SK-N-SH (cell line): ENCODE data around the gene PLEKHD1. TPM values are rescaled to one million over a fixed set of nuclear protein-coding genes. Genes with fewer than 3 reads are reported as not detected.

Experiments used
- CTCF ChIA-PET: fragments of 300-600, 350-600 bp; formaldehyde crosslinking; extraction: SDS; loops from one replicate; lab custom pipeline; 2021; lab: Yijun Ruan, JAX
- POLR2A ChIA-PET: fragments of 350-600 bp; sonication (Branson Sonifier 250); formaldehyde crosslinking; extraction: SDS; loops from one replicate; lab custom pipeline; 2020; ENCODE audit warnings: antibody characterized with exemption, inconsistent platforms; lab: Yijun Ruan, JAX
- DNase-seq: peaks from one replicate; pipeline ENCODE4 v3.0.0; 2012
- H2AFZ ChIP-seq: fragments of 200-600 bp; sonication (generic); 2 replicates; pipeline ENCODE4 v1.8.1; 2016; ENCODE audit warnings: antibody characterized with exemption, mild to moderate bottlenecking, low read depth
- H3F3A ChIP-seq: fragments of 200-600 bp; sonication (generic); replicated peaks from 2 replicates; pipeline ENCODE3; 2016; ENCODE audit warnings: antibody characterized with exemption, mild to moderate bottlenecking; ENCODE audit not compliant: insufficient read depth
- H3K27ac ChIP-seq, 2 experiments: fragments of 200-500 bp in 1 of 2; fragments of 200-600 bp in 1 of 2; sonication (Bioruptor generic) in 1 of 2; sonication (generic), shearing (Covaris generic) in 1 of 2; 2 replicates each; pipeline versions ENCODE4 v1.5.1 to v1.6.1; 2014 to 2016; ENCODE audit warnings: low read depth in 2 of 2, inconsistent platforms in 1 of 2, low read length in 1 of 2, mild to moderate bottlenecking in 1 of 2, mixed read lengths in 1 of 2
- H3K27me3 ChIP-seq: fragments of 200-600 bp; sonication (generic), shearing (Covaris generic); 2 replicates; pipeline ENCODE4 v1.6.1; 2016; ENCODE audit warnings: mixed run types; ENCODE audit not compliant: insufficient read depth
- H3K36me3 ChIP-seq, 2 experiments: fragments of 200-500 bp in 1 of 2; fragments of 200-600 bp in 1 of 2; sonication (Bioruptor generic) in 1 of 2; sonication (generic) in 1 of 2; replicated peaks in 1 of 2; 2 replicates each; pipeline versions ENCODE3 to v1.5.1; 2014 to 2016; ENCODE audit warnings: low read length in 1 of 2, mild to moderate bottlenecking in 1 of 2; ENCODE audit not compliant: insufficient read depth in 2 of 2, control insufficient read depth in 1 of 2
- H3K4me1 ChIP-seq, 2 experiments: fragments of 200-500 bp in 1 of 2; fragments of 200-600 bp in 1 of 2; sonication (Bioruptor generic) in 1 of 2; sonication (generic), shearing (Covaris generic) in 1 of 2; 2 replicates each; pipeline versions ENCODE4 v1.5.1 to v1.6.1; 2014 to 2016; ENCODE audit warnings: low read depth in 1 of 2, low read length in 1 of 2, mixed run types in 1 of 2; ENCODE audit not compliant: insufficient read depth in 2 of 2, control insufficient read depth in 1 of 2
- H3K4me2 ChIP-seq: fragments of 200-600 bp; sonication (generic), shearing (Covaris generic); 2 replicates; pipeline ENCODE4 v1.6.1; 2017; ENCODE audit warnings: mixed run types
- H3K4me3 ChIP-seq, 2 experiments: fragments of 200-500 bp in 1 of 2; fragments of 200-600 bp in 1 of 2; sonication (Bioruptor generic) in 1 of 2; sonication (generic), shearing (Covaris generic) in 1 of 2; 2 replicates each; pipeline versions ENCODE4 v1.5.1 to v1.8.1; 2014 to 2016; ENCODE audit warnings: low read depth in 2 of 2, inconsistent platforms in 1 of 2, low read length in 1 of 2, mild to moderate bottlenecking in 1 of 2, mixed read lengths in 1 of 2, moderate library complexity in 1 of 2
- H3K79me2 ChIP-seq: fragments of 200-600 bp; sonication (generic); 2 replicates; pipeline ENCODE4 v1.8.1; 2017; ENCODE audit warnings: mild to moderate bottlenecking; ENCODE audit not compliant: insufficient read depth
- H3K9ac ChIP-seq: fragments of 200-600 bp; sonication (generic); 2 replicates; pipeline ENCODE4 v1.6.1; 2017; ENCODE audit warnings: mixed run types
- H3K9me2 ChIP-seq: fragments of 200-600 bp; sonication (generic); 2 replicates; pipeline ENCODE4 v1.6.1; 2017; ENCODE audit warnings: mixed run types
- H3K9me3 ChIP-seq: fragments of 200-600 bp; sonication (generic); 2 replicates; pipeline ENCODE4 v1.6.1; 2017; ENCODE audit warnings: mixed run types, mild to moderate bottlenecking, moderate library complexity
- H4K20me1 ChIP-seq: fragments of 200-600 bp; sonication (generic); 2 replicates; pipeline ENCODE4 v1.6.1; 2017; ENCODE audit warnings: mild to moderate bottlenecking, mixed run types; ENCODE audit not compliant: insufficient read depth
- CHD2 ChIP-seq: fragments of 150-350 bp; IDR thresholded peaks from 2 replicates; pipeline ENCODE4 v1.6.1; 2018; ENCODE audit warnings: low read length; ENCODE audit not compliant: partially characterized antibody
- ELF1 ChIP-seq: IDR thresholded peaks from 2 replicates; pipeline ENCODE4 v1.4.0; 2012
- EP300 ChIP-seq, 2 experiments: IDR thresholded peaks; 2 replicates each; pipeline versions ENCODE4 v1.4.0 to v1.6.1; 2012; ENCODE audit warnings: borderline replicate concordance in 1 of 2, low read depth in 1 of 2, low read length in 1 of 2
- FOSL2 ChIP-seq: IDR thresholded peaks from 2 replicates; pipeline ENCODE4 v1.4.0; 2012; ENCODE audit warnings: low read depth, mild to moderate bottlenecking, moderate library complexity, borderline replicate concordance
- FOXM1 ChIP-seq: IDR thresholded peaks from 2 replicates; pipeline ENCODE4 v1.4.0; 2012; ENCODE audit warnings: low read depth, mild to moderate bottlenecking
- GATA2 ChIP-seq: sonication (generic); formaldehyde crosslinking; IDR thresholded peaks from 2 replicates; pipeline ENCODE4 v1.5.0; 2020; ENCODE audit warnings: mild to moderate bottlenecking, missing genetic modification reagents
- MEF2A ChIP-seq: IDR thresholded peaks from 2 replicates; pipeline ENCODE4 v1.4.0; 2012; ENCODE audit warnings: low read depth, borderline replicate concordance
- MXI1 ChIP-seq: IDR thresholded peaks from 2 replicates; pipeline ENCODE4 v1.6.1; 2012; ENCODE audit warnings: mild to moderate bottlenecking, low read depth, low read length, improper control_type of control experiment
- RCOR1 ChIP-seq: fragments of 150-350 bp; IDR thresholded peaks from 2 replicates; pipeline ENCODE4 v1.6.1; 2017; ENCODE audit warnings: antibody characterized with exemption, low read length
- RFX5 ChIP-seq: IDR thresholded peaks from 2 replicates; pipeline ENCODE4 v1.6.1; 2012; ENCODE audit warnings: mild to moderate bottlenecking, improper control_type of control experiment, low read length
- RXRA ChIP-seq: IDR thresholded peaks from 2 replicates; pipeline ENCODE4 v1.4.0; 2012; ENCODE audit warnings: low read depth, mild to moderate bottlenecking, borderline replicate concordance
- SIN3A ChIP-seq: IDR thresholded peaks from 2 replicates; pipeline ENCODE4 v1.6.1; 2012; ENCODE audit warnings: low read depth, mild to moderate bottlenecking, low read length, moderate library complexity, borderline replicate concordance
- SMC3 ChIP-seq: IDR thresholded peaks from 2 replicates; pipeline ENCODE4 v1.6.1; 2012; ENCODE audit warnings: low read depth, low read length, improper control_type of control experiment
- TAF1 ChIP-seq: IDR thresholded peaks from 2 replicates; pipeline ENCODE4 v1.6.1; 2012; ENCODE audit warnings: low read depth, mild to moderate bottlenecking, low read length, moderate library complexity, borderline replicate concordance
- TCF12 ChIP-seq: IDR thresholded peaks from 2 replicates; pipeline ENCODE4 v1.4.0; 2012
- YY1 ChIP-seq: IDR thresholded peaks from 2 replicates; pipeline ENCODE4 v1.4.0; 2012; ENCODE audit warnings: low read depth, mild to moderate bottlenecking
- ZBTB33 ChIP-seq: IDR thresholded peaks from 2 replicates; pipeline ENCODE4 v1.4.0; 2012; ENCODE audit warnings: low read depth, borderline replicate concordance
- WGBS: methylation state at CpG from one replicate; pipeline ENCODE4 v1.1.6; 2017; ENCODE audit warnings: low lambda C conversion rate; 5-methylcytosine and 5-hydroxymethylcytosine counted together
- polyA plus RNA-seq, 3 experiments: library from polyadenylated mRNA; depleted of rRNA; stranded (reverse); fragments of >200 nt; gene quantifications; 2 replicates each; pipeline ENCODE4 v1.2.3, GENCODE V29; 2012
- TF ChIP-seq, protein P1 (sequence below): fragments of 150-350 bp; IDR thresholded peaks from 2 replicates; pipeline ENCODE4 v1.6.1; 2017; ENCODE audit warnings: antibody characterized with exemption, low read length, low read depth, borderline replicate concordance
- TF ChIP-seq, protein P2 (sequence below): IDR thresholded peaks from 2 replicates; pipeline ENCODE4; 2012

Gene PLEKHD1
- polyA plus RNA-seq, 1 of the 3 experiments (the other 2 are of a cell fraction), result 0.05 TPM

GRCh38 chr14:69490219-69490918 lies 5.8 kb downstream of the PLEKHD1 start (continued):
- TF ChIP-seq TAF1 (no peak), MEF2A (no peak), SIN3A (no peak)

DNA sequence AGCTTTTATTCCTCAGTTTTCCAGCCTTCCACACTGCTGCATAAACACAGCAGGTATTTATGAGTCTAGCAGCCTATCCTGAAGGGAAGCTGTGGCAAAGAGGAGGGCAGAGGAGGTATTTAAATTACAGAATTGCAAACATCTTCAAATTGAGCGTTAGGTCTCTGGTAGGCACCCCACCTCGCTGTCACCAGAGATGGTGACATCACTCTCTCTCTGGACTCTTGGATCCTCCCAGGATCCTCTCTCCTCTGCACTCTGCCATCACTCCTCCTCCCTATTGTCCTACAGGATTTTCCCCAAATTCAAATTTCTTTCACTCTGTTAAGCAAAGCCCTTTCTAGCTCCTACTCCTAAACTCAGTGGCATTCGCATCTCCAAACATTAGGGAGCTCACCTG lies 6.7 kb downstream of the PLEKHD1 start:
- H3K27ac ChIP-seq, result no peak overlapping the region
- peaks cover 0 to 20% of the 10 kb centered on the region in 2 experiments; a peak in 2 of 4 replicates for H3K4me1 ChIP-seq
- no peaks in the 10 kb centered on the region for H3K36me3 ChIP-seq
- no peak overlapping the region for H3K4me2 ChIP-seq
- no peak overlapping the region for H3K4me3 ChIP-seq
- POLR2A ChIA-PET, result no interaction called here
- H3F3A ChIP-seq, result no peaks in the 10 kb centered on the region
- DNase-seq, result no peak
- H4K20me1 ChIP-seq, result no peaks in the 10 kb centered on the region
- no peak overlapping the region for H2AFZ ChIP-seq
- H3K9me3 ChIP-seq, result no peaks in the 10 kb centered on the region
- 0 out of 2 replicates have a peak, but pooled peaks cover 6% of the 10 kb centered on the region for H3K27me3 ChIP-seq
- TF ChIP-seq MEF2A (no peak), FOSL2 (no peak), EP300 (IDR thresholded peaks at IDR 0.05; ENCODE audit: borderline replicate concordance in 1 of 2, low read depth in 1 of 2, low read length in 1 of 2) (no peak), RXRA (no peak), ZBTB33 (no peak), CHD2 (no peak), RCOR1 (no peak), MXI1 (no peak), GATA2 (no peak), ELF1 (no peak), YY1 (no peak), SIN3A (no peak), FOXM1 (no peak), TCF12 (no peak), RFX5 (no peak), TAF1 (no peak), SMC3 (no peak)
- TF ChIP-seq, protein P1, sequence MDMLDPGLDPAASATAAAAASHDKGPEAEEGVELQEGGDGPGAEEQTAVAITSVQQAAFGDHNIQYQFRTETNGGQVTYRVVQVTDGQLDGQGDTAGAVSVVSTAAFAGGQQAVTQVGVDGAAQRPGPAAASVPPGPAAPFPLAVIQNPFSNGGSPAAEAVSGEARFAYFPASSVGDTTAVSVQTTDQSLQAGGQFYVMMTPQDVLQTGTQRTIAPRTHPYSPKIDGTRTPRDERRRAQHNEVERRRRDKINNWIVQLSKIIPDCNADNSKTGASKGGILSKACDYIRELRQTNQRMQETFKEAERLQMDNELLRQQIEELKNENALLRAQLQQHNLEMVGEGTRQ, result no peak
- TF ChIP-seq, protein P2, sequence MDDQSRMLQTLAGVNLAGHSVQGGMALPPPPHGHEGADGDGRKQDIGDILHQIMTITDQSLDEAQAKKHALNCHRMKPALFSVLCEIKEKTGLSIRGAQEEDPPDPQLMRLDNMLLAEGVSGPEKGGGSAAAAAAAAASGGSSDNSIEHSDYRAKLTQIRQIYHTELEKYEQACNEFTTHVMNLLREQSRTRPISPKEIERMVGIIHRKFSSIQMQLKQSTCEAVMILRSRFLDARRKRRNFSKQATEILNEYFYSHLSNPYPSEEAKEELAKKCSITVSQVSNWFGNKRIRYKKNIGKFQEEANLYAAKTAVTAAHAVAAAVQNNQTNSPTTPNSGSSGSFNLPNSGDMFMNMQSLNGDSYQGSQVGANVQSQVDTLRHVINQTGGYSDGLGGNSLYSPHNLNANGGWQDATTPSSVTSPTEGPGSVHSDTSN, result no peak
- 50% methylated on average over 3 of the region's 3 CpGs for WGBS
- no peaks in the 10 kb centered on the region for H3K79me2 ChIP-seq
- H3K9me2 ChIP-seq, result no peaks in the 10 kb centered on the region
- H3K9ac ChIP-seq, result no peak overlapping the region
- CTCF ChIA-PET, result interaction anchor here (1.1 to 6.3 kb wide), 2 partner anchors 12 to 16 kb away, joined by 4 to 40 read pairs; no protein-coding TSS in a partner anchor
